Activated CD4-positive, alpha-beta memory T cell treated with anti-CD3 and anti-CD28 coated beads, Interleukin-2, amount 10 ng/mL, durations not matched to agents 7 days and 5 days (primary cell): ENCODE results near the gene MGAT5B. TPM values are rescaled to one million over a fixed set of nuclear protein-coding genes. Genes with fewer than 3 reads are reported as not detected.
A peak's percentile ranks its signal among the peaks of the same experiment; 100 is the strongest.

Source experiments
- CTCF ChIA-PET: fragments of 350-600 bp; sonication (Branson Sonifier 250); formaldehyde crosslinking; loops from one replicate; lab custom pipeline; 2021; ENCODE audit warnings: antibody characterized with exemption, inconsistent platforms; lab: Charles Lee
- POLR2A ChIA-PET: fragments of 350-600 bp; sonication (Branson Sonifier 250); formaldehyde crosslinking; loops from one replicate; lab custom pipeline; 2021; ENCODE audit warnings: antibody characterized with exemption; lab: Charles Lee
- DNase-seq: peaks from one replicate; pipeline ENCODE4 v3.0.0-alpha.2; 2020
- H3K27ac Mint-ChIP-seq: one replicate; pipeline ENCODE4 v1.8.0; 2021; ENCODE audit warnings: mild to moderate bottlenecking, mixed read lengths
- H3K27me3 Mint-ChIP-seq: one replicate; pipeline ENCODE4 v1.8.0; 2021; ENCODE audit warnings: mixed read lengths
- H3K36me3 Mint-ChIP-seq: one replicate; pipeline ENCODE4 v1.8.0; 2021; ENCODE audit warnings: low read depth, mixed read lengths
- H3K4me1 Mint-ChIP-seq: one replicate; pipeline ENCODE4 v1.8.0; 2021; ENCODE audit warnings: mixed read lengths
- H3K4me3 Mint-ChIP-seq: one replicate; pipeline ENCODE4 v1.8.0; 2021; ENCODE audit warnings: mild to moderate bottlenecking, mixed read lengths
- H3K9me3 Mint-ChIP-seq: one replicate; pipeline ENCODE4 v1.8.0; 2021; ENCODE audit warnings: mixed read lengths
- total RNA-seq, 2 experiments: library from RNA; stranded (reverse); gene quantifications; one replicate each; pipeline ENCODE4 v1.2.3, GENCODE V29; 2021

MGAT5B gene
- total RNA-seq, 2 experiments from 2014 or later, result 0.08 to 0.13 TPM

GRCh38 chr17:76905036-76905435 lies 36.8 kb downstream of the MGAT5B start:
- Mint-ChIP-seq H3K4me3 (no peak overlapping the region), H3K27ac (no peak overlapping the region), H3K4me1 (no peaks in the 10 kb centered on the region), H3K9me3 (no peaks in the 10 kb centered on the region), H3K36me3 (no peaks in the 10 kb centered on the region), H3K27me3 (peaks cover 5% of the 10 kb centered on the region)
- no peak for DNase-seq
- POLR2A ChIA-PET, result interaction anchor here (0.8 kb wide), 1 partner anchor 118 kb away, joined by 3 read pairs; no protein-coding TSS in a partner anchor
- CTCF ChIA-PET, result no interaction called here

- Mint-ChIP-seq H3K4me1 (no peaks in the 10 kb centered on the region), H3K27ac (no peak overlapping the region), H3K36me3 (no peaks in the 10 kb centered on the region), H3K27me3 (peaks cover 5% of the 10 kb centered on the region), H3K4me3 (no peak overlapping the region), H3K9me3 (no peaks in the 10 kb centered on the region)
- ChIA-PET POLR2A (interaction anchor here (0.8 kb wide), 1 partner anchor 118 kb away, joined by 3 read pairs; no protein-coding TSS in a partner anchor), CTCF (no interaction called here)
- no peak for DNase-seq
Measured at GRCh38 chr17:76905836-76906235, 37.6 kb downstream of the MGAT5B start.

- H3K27me3 Mint-ChIP-seq, result peaks cover 5% of the 10 kb centered on the region
- ChIA-PET CTCF (no interaction called here), POLR2A (no interaction called here)
- H3K9me3 Mint-ChIP-seq, result no peaks in the 10 kb centered on the region
- DNase-seq, result no peak
- H3K36me3 Mint-ChIP-seq, result no peaks in the 10 kb centered on the region
- no peak overlapping the region for H3K27ac Mint-ChIP-seq
- H3K4me1 Mint-ChIP-seq, result no peaks in the 10 kb centered on the region
- no peak overlapping the region for H3K4me3 Mint-ChIP-seq
Measured at GRCh38 chr17:76906463-76906862, 38.3 kb downstream of the MGAT5B start.

GRCh38 chr17:76907352-76907751 lies 39.1 kb downstream of the MGAT5B start:
- no peaks in the 10 kb centered on the region for H3K36me3 Mint-ChIP-seq
- no peak overlapping the region for H3K4me3 Mint-ChIP-seq
- CTCF ChIA-PET, result no interaction called here
- H3K4me1 Mint-ChIP-seq, result no peaks in the 10 kb centered on the region
- POLR2A ChIA-PET, result no interaction called here
- no peak for DNase-seq
- H3K9me3 Mint-ChIP-seq, result no peaks in the 10 kb centered on the region
- H3K27me3 Mint-ChIP-seq, result peaks cover 5% of the 10 kb centered on the region
- no peak overlapping the region for H3K27ac Mint-ChIP-seq

GRCh38 chr17:76909971-76910760 lies 42.0 kb downstream of the MGAT5B start:
- H3K27me3 Mint-ChIP-seq, result peaks cover 5% of the 10 kb centered on the region
- CTCF ChIA-PET, result no interaction called here

GRCh38 chr17:76911299-76912017 lies 43.3 kb downstream of the MGAT5B start:
- Mint-ChIP-seq H3K4me1 (no peaks in the 10 kb centered on the region), H3K9me3 (no peaks in the 10 kb centered on the region), H3K27me3 (peaks cover 5% of the 10 kb centered on the region), H3K4me3 (no peak overlapping the region), H3K27ac (no peak overlapping the region), H3K36me3 (no peaks in the 10 kb centered on the region)
- DNase-seq, result no peak
- ChIA-PET CTCF (no interaction called here), POLR2A (no interaction called here)

More at GRCh38 chr17:76909971-76910760, 42.0 kb downstream of the MGAT5B start:
- POLR2A ChIA-PET, result no interaction called here
- H3K4me1 Mint-ChIP-seq, result no peaks in the 10 kb centered on the region
- DNase-seq, result peak; percentile 48
- H3K9me3 Mint-ChIP-seq, result no peaks in the 10 kb centered on the region
- no peaks in the 10 kb centered on the region for H3K36me3 Mint-ChIP-seq
- no peak overlapping the region for H3K4me3 Mint-ChIP-seq
- no peak overlapping the region for H3K27ac Mint-ChIP-seq

- peaks cover 3% of the 10 kb centered on the region for H3K27me3 Mint-ChIP-seq
- no peak overlapping the region for H3K27ac Mint-ChIP-seq
- ChIA-PET CTCF (no interaction called here), POLR2A (no interaction called here)
- no peaks in the 10 kb centered on the region for H3K36me3 Mint-ChIP-seq
- H3K9me3 Mint-ChIP-seq, result no peaks in the 10 kb centered on the region
- no peaks in the 10 kb centered on the region for H3K4me1 Mint-ChIP-seq
- no peak overlapping the region for H3K4me3 Mint-ChIP-seq
- DNase-seq, result no peak
Measured at GRCh38 chr17:76912421-76913164, 44.4 kb downstream of the MGAT5B start.

- Mint-ChIP-seq H3K27me3 (no peaks in the 10 kb centered on the region), H3K9me3 (no peaks in the 10 kb centered on the region), H3K36me3 (no peaks in the 10 kb centered on the region), H3K4me1 (no peaks in the 10 kb centered on the region), H3K4me3 (no peak overlapping the region), H3K27ac (no peak overlapping the region)
- ChIA-PET CTCF (no interaction called here), POLR2A (no interaction called here)
- no peak for DNase-seq
Measured at GRCh38 chr17:76914937-76915336, 46.7 kb downstream of the MGAT5B start.

- peaks cover 4% of the 10 kb centered on the region for H3K27me3 Mint-ChIP-seq
- H3K4me3 Mint-ChIP-seq, result no peak overlapping the region
- H3K36me3 Mint-ChIP-seq, result no peaks in the 10 kb centered on the region
- ChIA-PET CTCF (no interaction called here), POLR2A (no interaction called here)
- no peak overlapping the region for H3K27ac Mint-ChIP-seq
- DNase-seq, result no peak
- H3K4me1 Mint-ChIP-seq, result no peaks in the 10 kb centered on the region
- no peaks in the 10 kb centered on the region for H3K9me3 Mint-ChIP-seq
Measured at GRCh38 chr17:76915840-76916510, 47.8 kb downstream of the MGAT5B start.

- H3K27ac Mint-ChIP-seq, result no peak overlapping the region
- no peak for DNase-seq
- no peaks in the 10 kb centered on the region for H3K9me3 Mint-ChIP-seq
- no peak overlapping the region for H3K4me3 Mint-ChIP-seq
- H3K36me3 Mint-ChIP-seq, result no peaks in the 10 kb centered on the region
- peaks cover 7% of the 10 kb centered on the region for H3K27me3 Mint-ChIP-seq
- ChIA-PET POLR2A (no interaction called here), CTCF (no interaction called here)
- no peaks in the 10 kb centered on the region for H3K4me1 Mint-ChIP-seq
Measured at GRCh38 chr17:76917829-76918228, 49.6 kb downstream of the MGAT5B start.

GRCh38 chr17:76918811-76919210 lies 50.6 kb downstream of the MGAT5B start:
- no peak for DNase-seq
- Mint-ChIP-seq H3K27ac (no peak overlapping the region), H3K9me3 (no peaks in the 10 kb centered on the region), H3K27me3 (peaks cover 7% of the 10 kb centered on the region), H3K36me3 (no peaks in the 10 kb centered on the region), H3K4me1 (no peaks in the 10 kb centered on the region), H3K4me3 (no peak overlapping the region)
- ChIA-PET CTCF (no interaction called here), POLR2A (no interaction called here)

- Mint-ChIP-seq H3K36me3 (no peaks in the 10 kb centered on the region), H3K4me3 (no peak overlapping the region), H3K27ac (no peak overlapping the region), H3K9me3 (no peaks in the 10 kb centered on the region), H3K27me3 (peaks cover 7% of the 10 kb centered on the region), H3K4me1 (no peaks in the 10 kb centered on the region)
- ChIA-PET POLR2A (no interaction called here), CTCF (no interaction called here)
- no peak for DNase-seq
Measured at GRCh38 chr17:76920364-76921139, 52.3 kb downstream of the MGAT5B start.
